ENCODE data around the gene TEX2. TPM values are rescaled to one million over a fixed set of nuclear protein-coding genes. Genes with fewer than 3 reads are reported as not detected.

The TEX2 gene
- total and polyA plus RNA-seq, 2 of the 13 experiments (the other 11 are each of a cell fraction or from before 2014, with no cell fraction given) = 21.4 to 37.7 TPM

- TF ChIP-seq, protein P1, sequence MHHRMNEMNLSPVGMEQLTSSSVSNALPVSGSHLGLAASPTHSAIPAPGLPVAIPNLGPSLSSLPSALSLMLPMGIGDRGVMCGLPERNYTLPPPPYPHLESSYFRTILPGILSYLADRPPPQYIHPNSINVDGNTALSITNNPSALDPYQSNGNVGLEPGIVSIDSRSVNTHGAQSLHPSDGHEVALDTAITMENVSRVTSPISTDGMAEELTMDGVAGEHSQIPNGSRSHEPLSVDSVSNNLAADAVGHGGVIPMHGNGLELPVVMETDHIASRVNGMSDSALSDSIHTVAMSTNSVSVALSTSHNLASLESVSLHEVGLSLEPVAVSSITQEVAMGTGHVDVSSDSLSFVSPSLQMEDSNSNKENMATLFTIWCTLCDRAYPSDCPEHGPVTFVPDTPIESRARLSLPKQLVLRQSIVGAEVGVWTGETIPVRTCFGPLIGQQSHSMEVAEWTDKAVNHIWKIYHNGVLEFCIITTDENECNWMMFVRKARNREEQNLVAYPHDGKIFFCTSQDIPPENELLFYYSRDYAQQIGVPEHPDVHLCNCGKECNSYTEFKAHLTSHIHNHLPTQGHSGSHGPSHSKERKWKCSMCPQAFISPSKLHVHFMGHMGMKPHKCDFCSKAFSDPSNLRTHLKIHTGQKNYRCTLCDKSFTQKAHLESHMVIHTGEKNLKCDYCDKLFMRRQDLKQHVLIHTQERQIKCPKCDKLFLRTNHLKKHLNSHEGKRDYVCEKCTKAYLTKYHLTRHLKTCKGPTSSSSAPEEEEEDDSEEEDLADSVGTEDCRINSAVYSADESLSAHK (CRISPR knock-in tag; IDR thresholded peaks at IDR 0.05; ENCODE audit: borderline replicate concordance) = no peak
- TF ChIP-seq ZFYVE20 (CRISPR knock-in tag; IDR thresholded peaks at IDR 0.05; ENCODE audit: borderline replicate concordance, low read depth) (no peak), ONECUT2 (CRISPR knock-in tag; IDR thresholded peaks at IDR 0.05) (no peak), THAP7 (CRISPR knock-in tag; IDR thresholded peaks at IDR 0.05) (no peak), ZNF124 (CRISPR knock-in tag; IDR thresholded peaks at IDR 0.05) (no peak), ZNF784 (CRISPR knock-in tag; IDR thresholded peaks at IDR 0.05; ENCODE audit: borderline replicate concordance) (no peak), FOXP4 (CRISPR knock-in tag; IDR thresholded peaks at IDR 0.05) (no peak), ZBTB33 (CRISPR knock-in tag; IDR thresholded peaks at IDR 0.05) (peak; percentile 60), ZNF235 (CRISPR knock-in tag; IDR thresholded peaks at IDR 0.05; ENCODE audit: borderline replicate concordance) (no peak), CEBPB (IDR thresholded peaks at IDR 0.05; ENCODE audit: borderline replicate concordance, low read depth, low read length) (peak; percentile 50), ZNF652 (CRISPR knock-in tag; IDR thresholded peaks at IDR 0.05; ENCODE audit: borderline replicate concordance, low read depth) (no peak), SNAPC2 (CRISPR knock-in tag; IDR thresholded peaks at IDR 0.05) (no peak), ISL2 (CRISPR knock-in tag; IDR thresholded peaks at IDR 0.05) (no peak), TFDP2 (CRISPR knock-in tag; IDR thresholded peaks at IDR 0.05) (no peak)
- TF ChIP-seq, protein P2, sequence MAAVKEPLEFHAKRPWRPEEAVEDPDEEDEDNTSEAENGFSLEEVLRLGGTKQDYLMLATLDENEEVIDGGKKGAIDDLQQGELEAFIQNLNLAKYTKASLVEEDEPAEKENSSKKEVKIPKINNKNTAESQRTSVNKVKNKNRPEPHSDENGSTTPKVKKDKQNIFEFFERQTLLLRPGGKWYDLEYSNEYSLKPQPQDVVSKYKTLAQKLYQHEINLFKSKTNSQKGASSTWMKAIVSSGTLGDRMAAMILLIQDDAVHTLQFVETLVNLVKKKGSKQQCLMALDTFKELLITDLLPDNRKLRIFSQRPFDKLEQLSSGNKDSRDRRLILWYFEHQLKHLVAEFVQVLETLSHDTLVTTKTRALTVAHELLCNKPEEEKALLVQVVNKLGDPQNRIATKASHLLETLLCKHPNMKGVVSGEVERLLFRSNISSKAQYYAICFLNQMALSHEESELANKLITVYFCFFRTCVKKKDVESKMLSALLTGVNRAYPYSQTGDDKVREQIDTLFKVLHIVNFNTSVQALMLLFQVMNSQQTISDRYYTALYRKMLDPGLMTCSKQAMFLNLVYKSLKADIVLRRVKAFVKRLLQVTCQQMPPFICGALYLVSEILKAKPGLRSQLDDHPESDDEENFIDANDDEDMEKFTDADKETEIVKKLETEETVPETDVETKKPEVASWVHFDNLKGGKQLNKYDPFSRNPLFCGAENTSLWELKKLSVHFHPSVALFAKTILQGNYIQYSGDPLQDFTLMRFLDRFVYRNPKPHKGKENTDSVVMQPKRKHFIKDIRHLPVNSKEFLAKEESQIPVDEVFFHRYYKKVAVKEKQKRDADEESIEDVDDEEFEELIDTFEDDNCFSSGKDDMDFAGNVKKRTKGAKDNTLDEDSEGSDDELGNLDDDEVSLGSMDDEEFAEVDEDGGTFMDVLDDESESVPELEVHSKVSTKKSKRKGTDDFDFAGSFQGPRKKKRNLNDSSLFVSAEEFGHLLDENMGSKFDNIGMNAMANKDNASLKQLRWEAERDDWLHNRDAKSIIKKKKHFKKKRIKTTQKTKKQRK (IDR thresholded peaks at IDR 0.05; ENCODE audit: low read length) = no peak
- TF ChIP-seq, protein P3, sequence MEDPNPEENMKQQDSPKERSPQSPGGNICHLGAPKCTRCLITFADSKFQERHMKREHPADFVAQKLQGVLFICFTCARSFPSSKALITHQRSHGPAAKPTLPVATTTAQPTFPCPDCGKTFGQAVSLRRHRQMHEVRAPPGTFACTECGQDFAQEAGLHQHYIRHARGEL (CRISPR knock-in tag; IDR thresholded peaks at IDR 0.05) = no peak
These were observed 114.4 kb downstream of the TEX2 start (continued) for GRCh38 chr17:64148699-64149098.

All from HepG2 (cell line).